LNCAP (cell line): ENCODE measurements around the gene ZNF574.

Experiments used
- CTCF ChIP-seq: fragments of 450-650 bp; IDR thresholded peaks from 2 replicates; pipeline ENCODE4 v1.5.1; 2017; ENCODE audit warnings: mild to moderate bottlenecking

Gene ZNF574

GRCh38 chr19:42111811-42112210, 35.8 kb downstream of the ZNF574 start:
- TF ChIP-seq CTCF: no peak

GRCh38 chr19:42113641-42114348, 37.8 kb downstream of the ZNF574 start:
- TF ChIP-seq CTCF: no peak

GRCh38 chr19:42114412-42114811, 38.4 kb downstream of the ZNF574 start:
- no peak for TF ChIP-seq CTCF

- TF ChIP-seq CTCF: no peak
These were observed 39.3 kb downstream of the ZNF574 start for GRCh38 chr19:42115219-42115618.

- no peak for TF ChIP-seq CTCF
These were observed 39.7 kb downstream of the ZNF574 start for GRCh38 chr19:42115705-42116104.

- TF ChIP-seq CTCF: no peak
These were observed 40.5 kb downstream of the ZNF574 start for GRCh38 chr19:42116308-42117075.

- TF ChIP-seq CTCF: no peak
These were observed 41.1 kb downstream of the ZNF574 start for GRCh38 chr19:42117076-42117475.
